Activated CD4-positive, alpha-beta T cell treated with anti-CD3 and anti-CD28 coated beads for 36 hours (primary cell): ENCODE data around the gene ERN1. TPM values are rescaled to one million over a fixed set of nuclear protein-coding genes. Genes with fewer than 3 reads are reported as not detected.

Source experiments
- ATAC-seq: fragments of 200-7000 bp; cut with Tn5 transposase; one replicate; pipeline ENCODE4 v1.10.0; 2021; ENCODE audit warnings: mild to moderate bottlenecking, moderate library complexity
- CTCF ChIA-PET: fragments of 350-600 bp; sonication (Branson Sonifier 250); formaldehyde crosslinking; loops from one replicate; lab custom pipeline; 2021; ENCODE audit warnings: antibody characterized with exemption; lab: Charles Lee
- POLR2A ChIA-PET: fragments of 350-600 bp; sonication (Branson Sonifier 250); formaldehyde crosslinking; loops from one replicate; lab custom pipeline; 2021; ENCODE audit warnings: antibody characterized with exemption, inconsistent platforms; lab: Charles Lee
- DNase-seq: peaks from one replicate; pipeline ENCODE4 v3.0.0-alpha.2; 2020
- H3K27ac Mint-ChIP-seq: one replicate; pipeline ENCODE4 v1.8.0; 2021; ENCODE audit warnings: mixed read lengths
- H3K27me3 Mint-ChIP-seq: one replicate; pipeline ENCODE4 v1.8.0; 2021; ENCODE audit warnings: mixed read lengths
- H3K36me3 Mint-ChIP-seq: one replicate; pipeline ENCODE4 v1.8.0; 2021; ENCODE audit warnings: low read depth, mixed read lengths
- H3K4me1 Mint-ChIP-seq: one replicate; pipeline ENCODE4 v1.8.0; 2021; ENCODE audit warnings: mixed read lengths
- H3K4me3 Mint-ChIP-seq: one replicate; pipeline ENCODE4 v1.8.0; 2021; ENCODE audit warnings: mild to moderate bottlenecking, moderate library complexity, mixed read lengths
- H3K9me3 Mint-ChIP-seq: one replicate; pipeline ENCODE4 v1.8.0; 2021; ENCODE audit warnings: low read depth, mixed read lengths
- intact Hi-C, 2 experiments: fragments of 100-400 bp; cut with DNase I in 1 of 2; cut with micrococcal nuclease in 1 of 2; formaldehyde crosslinking; loops; one replicate each; pipeline versions ENCODE4 v1.14.2 to v1.15.1; 2022 to 2024; cut with DNase I, micrococcal nuclease
- total RNA-seq, 2 experiments: library from RNA; stranded (reverse); gene quantifications; one replicate each; pipeline ENCODE4 v1.2.3, GENCODE V29; 2021

ERN1 gene
- total RNA-seq, 2 experiments from 2014 or later: 23.7 to 26.8 TPM

- ATAC-seq (no peak), DNase-seq (no peak)
- Mint-ChIP-seq H3K4me1 (peaks cover 5% of the 10 kb centered on the region), H3K9me3 (no peaks in the 10 kb centered on the region), H3K27me3 (no peaks in the 10 kb centered on the region), H3K36me3 (peaks cover 8% of the 10 kb centered on the region), H3K4me3 (no peak overlapping the region), H3K27ac (no peak overlapping the region)
- intact Hi-C loops: no loop called here
- CTCF ChIA-PET: no interaction called here
- POLR2A ChIA-PET: no interaction called here
Measured at GRCh38 chr17:64156670-64157069, 26.7 kb upstream of the ERN1 start.

- POLR2A ChIA-PET: no interaction called here
- ATAC-seq (no peak), DNase-seq (no peak)
- peaks cover 11% of the 10 kb centered on the region for H3K36me3 Mint-ChIP-seq
- no peak overlapping the region for H3K4me3 Mint-ChIP-seq
- intact Hi-C loops: no loop called here
- no peaks in the 10 kb centered on the region for H3K9me3 Mint-ChIP-seq
- H3K27ac Mint-ChIP-seq: peak overlapping the region; percentile 14
- CTCF ChIA-PET: interaction anchor here (1.0 kb wide), 1 partner anchor 10 kb away, joined by 3 read pairs; no protein-coding TSS in a partner anchor
- peaks cover 5% of the 10 kb centered on the region for H3K4me1 Mint-ChIP-seq
- H3K27me3 Mint-ChIP-seq: no peaks in the 10 kb centered on the region
Measured at GRCh38 chr17:64155751-64156544, 26.0 kb upstream of the ERN1 start.

GRCh38 chr17:64155129-64155528 is 25.2 kb upstream of the ERN1 start:
- H3K36me3 Mint-ChIP-seq: peaks cover 11% of the 10 kb centered on the region
- H3K9me3 Mint-ChIP-seq: no peaks in the 10 kb centered on the region
- no peaks in the 10 kb centered on the region for H3K27me3 Mint-ChIP-seq
- no peak overlapping the region for H3K27ac Mint-ChIP-seq
- peaks cover 5% of the 10 kb centered on the region for H3K4me1 Mint-ChIP-seq
- ChIA-PET POLR2A (interaction anchor here (1.8 kb wide), 1 partner anchor 9 kb away, joined by 5 read pairs; no protein-coding TSS in a partner anchor), CTCF (interaction anchor here (0.7 to 1.0 kb wide), 3 partner anchors 9 to 130 kb away, joined by 3 read pairs; no protein-coding TSS in a partner anchor)
- peak; percentile 73 for ATAC-seq
- intact Hi-C loops: no loop called here
- H3K4me3 Mint-ChIP-seq: no peak overlapping the region
- no peak for DNase-seq

- DNase-seq (no peak), ATAC-seq (no peak)
- ChIA-PET CTCF (interaction anchor here (0.6 to 1.0 kb wide), 5 partner anchors 9 to 288 kb away, joined by 3 read pairs; no protein-coding TSS in a partner anchor), POLR2A (interaction anchor here (1.8 kb wide), 1 partner anchor 9 kb away, joined by 5 read pairs; no protein-coding TSS in a partner anchor)
- Mint-ChIP-seq H3K9me3 (no peaks in the 10 kb centered on the region), H3K4me3 (no peak overlapping the region), H3K4me1 (peaks cover 5% of the 10 kb centered on the region), H3K27me3 (no peaks in the 10 kb centered on the region), H3K36me3 (peaks cover 11% of the 10 kb centered on the region), H3K27ac (no peak overlapping the region)
- intact Hi-C loops: loop anchor here in 1 of 2 experiments (5.0 kb wide), 1 partner anchor 48 kb away; no protein-coding TSS in a partner anchor
Measured at GRCh38 chr17:64154717-64155116, 24.8 kb upstream of the ERN1 start.

DNA sequence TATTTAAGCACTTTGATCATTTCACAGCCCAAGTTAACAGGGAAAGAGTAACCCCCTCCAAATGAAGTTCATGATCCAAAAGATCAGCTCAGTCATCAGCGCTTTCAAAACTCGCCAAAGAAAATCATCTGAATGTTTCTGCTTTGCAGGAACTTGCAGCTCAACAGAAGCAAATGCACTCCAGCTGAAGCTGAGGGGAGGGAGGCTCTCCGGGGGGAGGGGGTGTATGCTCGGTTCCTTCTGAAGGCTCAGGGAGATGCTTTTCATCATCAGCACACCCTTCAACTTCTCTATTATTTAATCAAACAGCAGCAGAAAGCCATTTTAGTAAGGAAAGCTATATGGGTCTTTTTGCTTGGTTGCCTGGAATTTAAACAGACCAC is 24.4 kb upstream of the ERN1 start:
- intact Hi-C loops: loop anchor here in 1 of 2 experiments (5.0 kb wide), 1 partner anchor 48 kb away; no protein-coding TSS in a partner anchor
- DNase-seq: no peak
- Mint-ChIP-seq H3K27me3 (no peaks in the 10 kb centered on the region), H3K4me1 (peaks cover 5% of the 10 kb centered on the region), H3K9me3 (no peaks in the 10 kb centered on the region), H3K27ac (no peak overlapping the region), H3K4me3 (no peak overlapping the region), H3K36me3 (peaks cover 9% of the 10 kb centered on the region)
- ChIA-PET POLR2A (interaction anchor here (1.8 kb wide), 1 partner anchor 9 kb away, joined by 5 read pairs; no protein-coding TSS in a partner anchor), CTCF (interaction anchor here (0.6 to 0.7 kb wide), 5 partner anchors 21 to 288 kb away, joined by 3 read pairs; no protein-coding TSS in a partner anchor)
- no peak for ATAC-seq

DNA sequence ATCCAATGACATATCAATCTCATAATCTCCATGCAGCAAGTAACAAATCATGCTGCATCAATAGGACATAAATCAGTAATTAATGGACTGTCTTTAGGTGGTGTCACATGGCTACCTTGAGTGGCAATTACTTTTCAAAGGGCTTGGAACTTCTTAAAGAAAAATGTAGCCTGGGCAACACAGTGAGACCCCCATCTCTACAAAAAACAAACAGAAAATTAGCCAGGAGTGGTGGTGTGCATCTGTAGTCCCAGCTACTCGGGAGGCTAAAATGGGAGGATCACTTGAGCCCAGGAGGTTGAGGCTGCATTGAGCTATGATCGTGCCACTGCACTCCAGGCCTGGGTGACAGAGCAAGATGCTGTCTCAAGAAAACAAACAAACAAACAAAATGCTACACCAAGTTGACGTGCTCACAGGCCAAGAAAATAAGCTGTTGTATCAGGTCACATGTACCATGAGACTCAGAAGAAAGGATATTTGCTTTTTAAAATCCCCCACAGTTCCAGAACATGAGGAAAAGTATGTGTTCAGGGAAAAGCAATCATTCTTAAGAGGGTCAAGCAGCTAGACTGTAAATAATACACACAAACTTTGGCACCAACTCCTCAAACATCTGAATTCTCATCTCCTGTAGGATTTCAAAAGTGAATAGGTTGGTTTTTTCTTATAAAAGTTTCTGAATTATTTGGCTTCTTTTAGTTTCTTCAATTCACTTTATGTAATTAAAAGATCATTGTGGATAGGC is 23.8 kb upstream of the ERN1 start:
- POLR2A ChIA-PET: interaction anchor here (0.5 to 1.8 kb wide), 3 partner anchors 8 to 15 kb away, joined by 3 to 5 read pairs (median 4); no protein-coding TSS in a partner anchor
- Mint-ChIP-seq H3K27me3 (no peaks in the 10 kb centered on the region), H3K27ac (no peak overlapping the region), H3K4me1 (peaks cover 5% of the 10 kb centered on the region), H3K4me3 (no peak overlapping the region), H3K36me3 (peaks cover 9% of the 10 kb centered on the region), H3K9me3 (no peaks in the 10 kb centered on the region)
- CTCF ChIA-PET: interaction anchor here (0.6 to 0.7 kb wide), 3 partner anchors 21 to 287 kb away, joined by 3 read pairs; no protein-coding TSS in a partner anchor
- no peak for DNase-seq
- ATAC-seq: no peak
- intact Hi-C loops: loop anchor here in 1 of 2 experiments (5.0 kb wide), 1 partner anchor 49 kb away; no protein-coding TSS in a partner anchor

DNA sequence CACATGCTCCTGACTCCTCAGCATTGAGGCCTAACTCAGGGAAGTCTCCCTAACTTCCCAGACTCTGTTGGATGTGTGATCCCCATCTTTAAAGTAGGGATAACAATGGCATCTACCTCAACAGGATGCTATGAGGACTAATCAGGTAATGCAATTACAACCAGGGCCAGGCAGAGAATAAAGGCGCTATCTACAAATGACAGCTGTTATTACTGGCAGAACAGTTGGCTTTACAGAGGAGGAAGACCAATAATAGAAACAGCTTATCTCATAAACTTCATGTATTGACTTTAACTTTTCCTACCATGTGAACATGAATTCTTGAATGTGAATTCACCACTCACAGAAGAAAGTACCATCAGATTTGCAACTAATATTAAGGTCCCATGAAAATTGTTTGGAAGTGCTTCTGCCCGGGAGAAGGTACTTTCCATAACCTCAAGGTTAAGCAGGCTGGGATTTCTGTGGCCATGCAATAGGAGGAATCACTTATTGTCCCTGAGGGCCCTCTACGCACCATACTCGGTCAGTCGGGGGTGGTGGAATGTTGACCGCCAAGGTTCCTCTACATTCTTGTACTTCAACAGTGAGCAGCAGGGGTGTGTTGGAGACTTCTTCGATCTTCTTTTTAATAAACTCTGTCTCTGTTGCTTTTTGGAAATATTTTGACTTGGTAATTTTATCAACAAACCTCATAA is 22.6 kb upstream of the ERN1 start:
- ATAC-seq (no peak), DNase-seq (no peak)
- Mint-ChIP-seq H3K27me3 (no peaks in the 10 kb centered on the region), H3K27ac (no peak overlapping the region), H3K4me3 (no peak overlapping the region), H3K9me3 (no peaks in the 10 kb centered on the region), H3K36me3 (peaks cover 9% of the 10 kb centered on the region), H3K4me1 (peaks cover 13% of the 10 kb centered on the region)
- CTCF ChIA-PET: interaction anchor here (0.5 to 1.0 kb wide), 2 partner anchors 113 to 202 kb away, joined by 3 read pairs; no protein-coding TSS in a partner anchor
- intact Hi-C loops: loop anchor here in 1 of 2 experiments (5.0 kb wide), 1 partner anchor 50 kb away; no protein-coding TSS in a partner anchor
- POLR2A ChIA-PET: no interaction called here

GRCh38 chr17:64151016-64151368 is 21.0 kb upstream of the ERN1 start:
- no peak overlapping the region for H3K27ac Mint-ChIP-seq
- peaks cover 24% of the 10 kb centered on the region for H3K4me1 Mint-ChIP-seq
- H3K36me3 Mint-ChIP-seq: peaks cover 9% of the 10 kb centered on the region
- ATAC-seq (no peak), DNase-seq (no peak)
- CTCF ChIA-PET: interaction anchor here (2.9 to 7.7 kb wide), 2 partner anchors 18 to 131 kb away, joined by 17 to 78 read pairs; partner anchors contain the start of gene ERN1
- H3K4me3 Mint-ChIP-seq: no peak overlapping the region
- intact Hi-C loops: loop anchor here in 1 of 2 experiments (5.0 kb wide), 1 partner anchor 51 kb away; no protein-coding TSS in a partner anchor
- no peaks in the 10 kb centered on the region for H3K27me3 Mint-ChIP-seq
- POLR2A ChIA-PET: no interaction called here
- H3K9me3 Mint-ChIP-seq: no peaks in the 10 kb centered on the region

GRCh38 chr17:64150237-64151015 is 20.5 kb upstream of the ERN1 start:
- Mint-ChIP-seq H3K27me3 (no peaks in the 10 kb centered on the region), H3K27ac (peak overlapping the region; percentile 58), H3K36me3 (peaks cover 9% of the 10 kb centered on the region), H3K9me3 (no peaks in the 10 kb centered on the region), H3K4me1 (peaks cover 23% of the 10 kb centered on the region), H3K4me3 (no peak overlapping the region)
- ATAC-seq (no peak), DNase-seq (no peak)
- POLR2A ChIA-PET: interaction anchor here (1.0 kb wide), 1 partner anchor 47 kb away, joined by 3 read pairs; no protein-coding TSS in a partner anchor
- intact Hi-C loops: loop anchor here in 1 of 2 experiments (5.0 kb wide), 1 partner anchor 52 kb away; no protein-coding TSS in a partner anchor
- CTCF ChIA-PET: interaction anchor here (0.7 to 7.7 kb wide), 5 partner anchors 18 to 162 kb away, joined by 3 to 78 read pairs (median 4); partner anchors contain the start of gene ERN1
